ENCODE results near the gene QKI.
"Not testable (repeated sequence)": the region's sequence is repeated elsewhere in the genome, so short reads cannot be mapped to it uniquely, and the experiment has no call there.

QKI gene

GRCh38 chr6:163415620-163416556 lies 1.4 kb downstream of the QKI start:
- no peak for DNase-seq

- peak; percentile 91 for DNase-seq
Observed at GRCh38 chr6:163416557-163417253, 2.2 kb downstream of the QKI start.

- peak; percentile 12 for DNase-seq
Observed at GRCh38 chr6:163417595-163417994, 3.1 kb downstream of the QKI start.

DNA sequence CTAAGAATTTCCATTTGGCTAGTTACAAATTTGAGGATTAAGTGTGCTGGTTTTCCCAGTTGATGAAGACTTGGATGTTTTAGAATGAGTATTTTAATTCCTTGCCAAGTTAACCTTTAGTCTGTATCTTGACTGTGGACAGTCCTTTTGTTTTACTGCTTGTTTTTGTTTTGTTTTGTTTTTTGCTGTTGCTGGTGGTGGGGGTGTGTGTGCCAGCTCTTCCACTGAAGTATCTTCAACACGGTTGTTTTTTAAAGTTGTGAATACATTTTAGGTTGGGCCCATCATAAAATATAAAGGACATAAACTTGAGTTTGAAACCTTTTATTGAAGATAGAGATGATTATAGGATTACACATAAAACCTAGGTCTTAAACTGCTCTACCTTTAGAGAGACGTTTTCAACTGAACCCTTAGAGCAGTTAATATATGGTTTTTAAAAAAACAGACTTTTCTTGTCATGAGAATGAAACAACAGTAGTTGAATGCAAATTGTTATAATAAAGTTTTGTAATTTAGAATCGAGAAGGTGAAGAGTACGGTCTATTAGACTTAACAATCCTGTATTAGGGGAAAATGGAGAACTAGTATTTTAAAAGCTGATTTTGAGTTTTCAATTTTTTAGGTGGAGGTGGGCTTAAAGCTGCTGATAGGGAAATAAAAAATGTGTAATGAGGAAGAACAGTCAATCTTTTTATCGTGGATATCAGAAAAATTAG lies 4.0 kb downstream of the QKI start:
- DNase-seq: peak; percentile 18

GRCh38 chr6:163419413-163420288 lies 5.1 kb downstream of the QKI start:
- DNase-seq: peak; percentile 50

GRCh38 chr6:163420289-163420614 lies 5.7 kb downstream of the QKI start:
- no peak for DNase-seq

- DNase-seq: no peak
Observed at GRCh38 chr6:163422550-163422949, 8.0 kb downstream of the QKI start.

- no peak for DNase-seq
Observed at GRCh38 chr6:163423696-163424095, 9.2 kb downstream of the QKI start.

DNA sequence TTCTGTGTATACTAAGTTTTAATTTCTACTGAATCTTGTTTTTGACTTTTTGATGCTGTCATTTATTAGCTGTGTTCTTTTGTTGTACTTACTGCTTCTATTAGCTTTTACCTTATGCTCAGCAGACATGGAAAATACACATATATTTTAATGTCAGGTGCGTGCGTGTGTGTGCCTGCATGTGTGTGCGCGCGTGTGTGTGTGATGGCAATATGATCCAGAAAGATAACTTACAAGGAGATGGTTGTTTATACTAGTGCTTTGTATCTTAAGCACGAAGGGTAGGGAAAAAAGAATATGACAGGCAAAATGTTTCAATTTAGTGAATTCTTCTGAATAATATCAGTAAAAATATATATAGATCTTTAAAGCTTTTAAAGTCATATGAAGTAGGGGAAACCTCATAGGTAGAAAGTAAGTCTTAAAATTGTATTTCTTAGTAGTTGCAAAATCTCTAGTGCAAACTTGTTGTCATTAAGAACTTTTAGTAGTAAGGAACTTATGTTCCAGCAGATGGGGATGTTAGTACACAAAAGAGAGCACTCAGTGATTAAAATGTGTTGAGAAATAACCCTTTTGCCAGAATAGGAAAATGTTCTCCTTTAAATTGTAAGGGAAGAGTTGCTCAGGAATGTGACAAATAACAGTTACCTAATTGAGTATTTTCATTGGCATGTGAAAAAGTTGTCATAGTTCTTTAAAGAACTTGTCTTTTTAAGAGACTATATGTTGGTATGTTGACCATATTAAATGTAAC lies 13.2 kb downstream of the QKI start:
- DNase-seq: peak; percentile 62

DNA sequence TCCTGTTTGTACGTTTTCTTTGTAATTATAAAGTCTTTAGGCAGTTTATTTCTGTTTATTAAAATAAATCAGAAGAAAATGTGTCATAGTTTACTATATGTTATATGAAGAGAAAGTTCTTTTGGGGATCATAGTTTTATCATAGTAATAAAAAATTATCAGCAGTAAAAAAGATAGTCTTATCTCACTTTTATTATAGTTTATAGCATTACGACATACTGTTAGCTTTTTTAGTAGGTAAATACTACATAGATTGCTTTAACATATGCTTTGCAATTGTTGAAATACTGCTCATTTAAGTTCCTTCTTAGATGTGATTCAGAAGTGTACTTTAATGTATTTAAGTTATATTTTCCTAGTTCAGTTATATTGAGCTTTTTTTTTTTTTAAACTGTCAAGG lies 13.9 kb downstream of the QKI start:
- DNase-seq: no peak

- no peak for DNase-seq
Observed at GRCh38 chr6:163429858-163430448, 15.4 kb downstream of the QKI start.

GRCh38 chr6:163432300-163432699 lies 17.8 kb downstream of the QKI start:
- no peak for DNase-seq

DNA sequence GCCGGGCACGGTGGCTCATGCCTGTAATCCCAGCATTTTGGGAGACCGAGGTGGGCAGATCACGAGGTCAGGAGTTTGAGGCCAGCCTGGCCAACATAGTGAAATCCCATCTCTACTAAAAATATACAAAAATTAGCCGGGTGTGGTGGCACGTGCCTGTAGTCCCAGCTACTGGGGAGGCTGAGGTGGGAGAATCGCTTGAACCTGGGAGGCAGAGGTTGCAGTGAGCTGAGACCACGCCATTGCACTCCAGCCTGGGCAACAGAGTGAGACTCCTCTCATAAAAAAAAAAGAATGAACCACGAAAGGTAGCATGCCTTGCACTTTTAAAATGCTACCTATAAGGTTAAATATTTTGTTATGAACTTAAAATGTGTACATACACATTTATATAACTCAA lies 19.0 kb downstream of the QKI start:
- not testable (repeated sequence) for DNase-seq

GRCh38 chr6:163435023-163435422 lies 20.5 kb downstream of the QKI start:
- no peak for DNase-seq

DNA sequence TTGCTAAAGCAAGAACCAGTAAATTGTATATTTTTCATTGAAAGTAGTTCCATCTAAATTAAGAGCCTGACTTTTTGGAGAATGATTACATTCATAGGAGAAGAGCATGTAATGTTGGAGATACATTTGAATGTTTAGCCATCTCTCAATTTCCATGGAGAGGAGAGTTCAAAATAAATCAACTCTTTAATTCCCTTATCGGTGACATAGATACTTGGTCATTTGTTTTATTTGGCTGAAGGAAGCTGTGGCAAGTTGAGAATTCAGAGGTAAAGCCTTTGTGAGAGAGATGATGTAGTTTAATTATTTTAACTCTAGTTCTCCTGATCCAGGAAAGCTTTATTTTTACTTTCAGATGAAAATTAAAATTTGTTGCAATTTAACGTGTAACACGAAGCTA lies 22.3 kb downstream of the QKI start:
- DNase-seq: no peak

DNA sequence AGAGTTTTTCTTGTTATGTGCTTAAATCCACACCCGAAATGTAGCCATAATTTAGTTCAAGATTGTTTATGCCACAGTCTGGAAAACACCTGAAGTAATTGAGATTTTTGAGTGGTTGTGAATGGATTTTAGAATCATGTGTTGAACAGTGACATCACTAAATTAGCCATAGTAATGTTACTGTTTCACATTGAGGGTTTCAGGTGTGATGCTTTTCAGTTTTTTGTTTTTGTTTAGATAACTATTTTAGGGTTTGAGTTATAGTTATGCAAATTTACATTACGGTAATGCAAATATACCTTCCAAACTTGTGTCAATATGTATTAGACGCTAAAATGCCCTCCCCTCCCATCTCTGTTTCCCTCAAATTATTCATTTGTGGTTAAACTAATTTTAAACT lies 22.9 kb downstream of the QKI start:
- no peak for DNase-seq

- peak; percentile 34 for DNase-seq
Observed at GRCh38 chr6:163438298-163438939, 23.9 kb downstream of the QKI start.

DNA sequence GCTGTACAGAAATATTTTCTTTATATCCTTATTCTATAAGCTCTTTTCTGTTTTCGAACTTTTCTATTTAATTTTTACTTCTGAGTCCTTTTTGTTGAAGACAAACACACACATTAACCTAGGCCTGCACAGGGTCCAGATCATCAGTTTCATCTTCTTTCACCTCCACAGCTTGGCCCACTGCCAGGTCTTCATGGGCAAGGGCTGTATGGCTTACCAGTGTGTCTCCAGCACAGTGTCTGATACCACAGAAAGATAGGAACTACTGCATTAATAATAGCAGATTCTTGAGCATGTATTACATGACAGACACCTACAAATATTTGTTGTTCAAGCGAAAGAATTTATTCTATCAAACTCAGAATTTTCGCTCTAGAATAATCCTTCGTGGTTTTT lies 24.4 kb downstream of the QKI start:
- no peak for DNase-seq

GRCh38 chr6:163439390-163439789 lies 24.9 kb downstream of the QKI start:
- DNase-seq: not testable (repeated sequence)

DNA sequence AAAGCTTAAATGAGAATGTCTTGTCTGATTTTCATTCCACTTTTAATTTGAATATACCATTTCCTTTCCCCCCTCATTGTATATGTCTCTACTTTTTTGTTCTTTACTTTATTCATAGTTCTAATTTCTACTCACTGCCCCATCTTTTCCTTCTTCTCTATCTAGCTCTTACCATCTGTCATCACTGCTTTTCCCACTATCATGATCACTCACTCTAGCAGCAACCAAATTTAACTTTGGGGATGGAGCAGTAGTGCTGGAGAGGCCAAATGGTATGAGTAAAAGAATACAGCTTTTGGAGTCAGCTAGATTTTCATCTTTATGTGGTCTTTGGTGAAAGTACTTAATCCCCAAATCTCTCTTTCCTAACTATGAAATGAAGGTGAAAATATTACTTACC lies 25.5 kb downstream of the QKI start:
- DNase-seq: no peak

DNA sequence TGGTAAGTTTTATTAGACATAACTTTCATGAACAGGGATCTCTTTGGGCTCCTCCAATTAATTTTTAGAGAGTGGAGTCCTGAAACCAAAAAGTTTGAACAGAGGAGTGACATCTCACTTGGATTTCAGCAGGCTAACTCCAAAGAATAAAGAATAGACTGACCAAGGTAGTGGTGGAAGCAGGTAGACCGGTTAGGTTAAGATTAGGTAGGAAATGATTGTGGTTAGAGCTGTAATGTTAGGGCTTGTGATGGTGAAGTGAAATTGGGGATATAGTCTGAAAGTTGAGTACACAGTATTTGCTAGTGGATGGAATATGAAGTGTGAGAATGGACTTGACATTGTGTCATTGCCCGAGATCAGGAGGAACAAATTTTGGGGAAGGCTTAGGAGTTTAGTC lies 27.8 kb downstream of the QKI start:
- no peak for DNase-seq

Measured in kidney glomerular epithelial cell (primary cell).